Right renal pelvis (tissue), 4 donors: ENCODE measurements around the gene CDH13. TPM values are rescaled to one million over a fixed set of nuclear protein-coding genes. Genes with fewer than 3 reads are reported as not detected.

Source experiments
- DNase-seq, 4 donors: peaks; one replicate each; pipeline ENCODE4 v3.0.0-alpha.2; 2013; ENCODE audit warnings: low read depth in 4 of 4, low spot score in 3 of 4, missing footprints in 1 of 4
- polyA plus RNA-seq, 4 donors: library from polyadenylated mRNA; unstranded; fragments of 120-200 nt; gene quantifications; one replicate each; pipeline ENCODE4 v1.2.1, GENCODE V29; 2013; ENCODE audit not compliant: insufficient read length in 4 of 4

The CDH13 gene
- polyA plus RNA-seq, 4 donors = 10.1 to 16.5 (median 13.4) TPM

DNA sequence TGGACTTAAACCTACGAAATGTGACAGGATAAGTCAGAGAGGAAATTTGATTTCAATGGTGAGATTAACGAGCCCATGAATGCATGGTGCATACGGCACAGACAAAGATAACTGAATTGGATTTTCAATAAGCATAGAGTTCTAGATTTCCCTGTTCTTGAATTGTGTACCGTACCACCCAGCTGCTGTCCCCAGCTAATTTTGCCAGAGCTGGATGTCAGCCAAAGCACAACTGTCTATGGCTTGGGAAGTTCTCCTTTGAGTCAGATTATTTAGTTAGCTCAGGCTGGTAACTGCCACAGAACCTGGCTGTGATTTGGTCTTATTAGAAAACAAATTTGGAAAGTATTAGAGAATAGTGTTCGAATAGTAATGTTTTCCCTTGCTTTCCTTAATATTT lies 143.1 kb downstream of the CDH13 start:
- no peak for DNase-seq

DNA sequence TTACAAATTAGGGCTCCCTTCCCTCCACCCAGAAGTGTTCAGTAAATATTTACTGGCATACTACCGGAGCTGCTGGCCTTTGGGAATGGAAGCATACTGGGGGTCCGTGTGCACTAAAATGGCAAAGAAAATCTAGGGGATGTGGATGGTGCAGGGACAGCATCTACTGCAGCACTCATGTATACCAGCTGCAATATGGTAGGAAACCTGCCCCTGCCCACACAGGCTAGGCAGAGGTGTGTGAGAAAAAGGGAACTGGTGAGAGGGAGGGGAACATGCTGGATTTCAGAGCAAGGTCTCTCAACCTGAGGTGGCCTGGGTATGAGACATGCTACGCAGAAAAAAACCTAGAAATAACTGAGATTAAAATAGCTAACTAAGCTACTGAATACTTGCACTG lies 145.4 kb downstream of the CDH13 start:
- no peak for DNase-seq

DNA sequence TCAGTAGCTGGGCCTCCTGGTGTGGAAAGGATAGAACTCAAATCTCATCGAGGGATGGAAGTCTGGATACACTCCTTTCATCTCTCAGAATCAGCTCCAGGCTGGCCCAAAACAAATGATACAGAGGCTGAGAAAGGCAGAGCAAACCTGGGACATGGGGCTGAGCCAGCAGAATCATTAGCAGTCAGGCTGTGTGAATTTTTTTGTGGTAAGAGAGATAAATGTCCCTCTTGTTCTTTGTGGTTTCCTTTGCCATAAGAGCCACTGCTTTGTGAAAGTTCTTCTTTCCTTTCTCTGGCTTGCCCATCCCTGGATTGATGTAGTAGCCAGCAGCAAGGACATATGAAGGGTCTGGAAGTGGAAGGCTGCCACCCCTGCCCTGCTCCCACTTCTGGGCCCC lies 146.2 kb downstream of the CDH13 start:
- no peak for DNase-seq

DNA sequence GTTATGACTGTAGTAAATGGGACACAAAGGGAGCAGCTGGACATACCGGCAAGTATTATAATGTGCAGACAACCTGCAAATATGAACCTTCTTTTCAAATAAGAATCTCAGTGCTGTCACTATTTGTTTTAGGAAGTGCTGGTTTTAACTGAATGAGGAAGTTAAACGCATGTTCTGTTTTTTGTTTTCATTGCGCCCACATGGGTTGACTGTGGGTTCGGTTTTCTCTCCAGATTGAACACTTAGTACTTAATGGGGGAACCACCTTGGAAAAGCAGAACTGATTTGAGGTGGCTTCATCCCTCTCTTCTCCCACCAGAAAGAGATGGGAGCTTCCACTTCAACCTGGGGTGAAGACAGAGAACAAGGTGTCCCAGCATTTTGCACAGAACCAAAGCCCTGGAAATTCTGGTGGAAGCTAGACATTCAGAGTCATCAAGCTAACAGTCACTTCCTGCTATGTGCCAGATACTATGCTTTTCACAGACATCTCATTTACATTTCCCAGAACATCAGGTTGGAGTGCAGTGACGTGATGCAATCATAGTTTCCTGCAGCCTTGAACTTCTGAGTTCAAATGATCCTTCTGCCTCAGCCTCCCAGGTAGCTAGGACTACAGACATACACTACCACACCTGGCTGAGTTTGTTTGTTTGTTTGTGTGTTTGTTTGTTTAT lies 149.8 kb downstream of the CDH13 start:
- no peak for DNase-seq

DNA sequence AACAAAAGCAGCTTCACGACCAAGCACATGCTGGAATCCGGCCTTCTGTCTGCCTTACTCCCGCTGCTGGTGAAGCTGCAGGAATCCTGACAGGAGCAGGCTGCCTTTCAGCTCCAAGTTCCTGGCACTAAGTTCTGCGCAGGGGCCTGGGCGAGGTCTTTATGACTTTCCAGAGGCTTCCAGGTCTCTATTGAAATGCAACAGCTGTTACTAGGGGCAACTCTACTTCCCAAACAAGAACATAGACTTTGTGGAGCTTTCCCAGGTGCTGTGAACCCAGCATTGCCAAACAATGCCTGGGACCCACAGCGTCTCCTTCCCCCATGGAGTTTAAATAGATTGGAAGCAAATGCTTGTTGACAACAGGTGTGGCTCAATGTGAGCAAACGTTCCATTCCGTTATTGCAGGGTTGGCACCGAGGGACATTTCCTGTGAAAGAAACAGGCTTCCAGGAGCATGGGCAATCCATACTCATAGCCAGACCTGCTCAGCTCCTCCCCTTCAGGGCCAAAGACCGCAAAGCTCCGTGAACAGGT lies 156.0 kb downstream of the CDH13 start:
- DNase-seq = no peak

DNA sequence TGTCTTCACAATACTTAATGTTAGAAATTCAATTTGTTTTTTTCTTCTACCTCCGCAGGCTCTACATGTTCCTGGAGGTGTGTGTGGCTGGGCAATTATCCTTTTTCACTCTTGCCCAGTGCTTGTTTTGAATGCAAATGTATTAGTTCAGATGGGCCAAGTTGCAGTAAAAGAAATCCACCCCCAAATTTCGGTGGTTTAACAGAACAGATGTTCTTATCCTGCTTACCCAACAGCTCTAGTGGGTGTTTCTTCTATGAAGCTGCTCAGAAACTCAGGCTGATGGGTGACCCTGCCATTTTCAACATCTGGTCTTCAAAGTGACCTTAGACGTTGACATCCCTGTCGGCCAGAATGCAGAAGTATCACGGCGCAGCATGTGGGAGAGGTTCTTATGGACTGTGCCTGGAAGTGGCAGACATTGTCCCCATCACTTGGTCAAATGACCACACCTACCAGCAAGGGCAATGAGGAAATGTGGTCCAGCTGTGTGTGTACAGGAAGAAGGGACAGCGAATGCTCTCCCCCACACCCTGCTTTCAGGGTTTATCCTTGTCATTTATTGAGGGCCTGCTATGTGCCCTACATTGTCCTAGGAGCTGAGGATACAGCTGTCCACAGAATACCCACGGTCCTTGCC lies 157.3 kb downstream of the CDH13 start:
- no peak for DNase-seq

DNA sequence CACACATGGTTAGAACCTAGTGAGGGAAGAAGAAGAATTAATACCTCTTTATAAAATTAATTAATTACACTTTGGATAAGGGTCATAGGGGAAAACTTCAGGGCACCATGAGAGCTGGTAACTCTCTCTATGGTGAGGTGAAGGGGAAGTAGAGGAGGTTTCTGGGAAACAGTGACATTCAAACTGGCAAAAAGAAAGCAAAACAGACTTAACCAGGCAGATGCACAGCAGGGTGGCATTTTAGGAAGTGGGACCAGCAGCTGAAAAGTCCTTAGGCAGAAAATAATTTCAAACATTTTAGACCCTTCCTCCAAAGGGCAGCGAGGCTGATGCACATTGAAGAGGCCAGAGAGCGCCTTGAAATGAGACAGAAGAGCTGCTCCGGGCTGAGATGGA lies 157.8 kb downstream of the CDH13 start:
- DNase-seq = no peak

DNA sequence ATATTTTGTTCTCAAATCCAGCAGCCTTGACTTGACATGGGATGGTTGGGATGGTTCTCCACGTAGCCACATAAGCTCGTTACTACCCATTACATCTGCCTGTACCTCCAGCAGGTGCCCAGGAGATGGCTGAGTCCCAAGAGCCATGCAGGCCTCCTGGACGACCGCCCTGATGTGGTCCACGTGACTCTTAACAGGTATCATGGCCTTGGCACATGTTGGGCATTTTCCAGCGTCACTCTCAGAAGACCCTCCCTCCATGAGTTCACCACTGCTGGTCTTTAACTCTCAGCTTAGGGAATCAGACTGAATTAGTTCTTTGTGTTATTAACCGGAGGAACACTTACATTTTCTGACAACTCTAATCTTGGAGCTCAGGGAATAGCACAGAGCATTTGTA lies 161.5 kb downstream of the CDH13 start:
- no peak for DNase-seq

DNA sequence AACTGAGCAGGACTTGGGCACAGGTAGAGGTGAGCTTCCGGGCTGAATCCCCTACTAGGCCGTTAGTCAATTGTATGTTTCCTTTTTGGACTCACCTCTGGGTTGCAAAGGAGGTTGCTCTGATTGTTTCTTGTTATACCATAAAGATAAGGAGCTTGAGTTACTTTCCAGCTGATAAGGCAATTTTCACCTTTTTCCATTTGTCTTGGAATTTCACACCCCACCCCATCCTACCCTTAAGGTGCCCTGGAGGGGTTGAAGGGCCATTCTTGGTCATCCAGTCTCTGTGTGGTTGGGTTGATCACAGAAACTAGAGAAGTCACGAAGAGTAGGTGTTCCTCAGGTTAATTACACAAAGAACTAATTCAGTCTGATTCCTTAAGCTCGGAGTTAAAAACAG lies 162.2 kb downstream of the CDH13 start:
- no peak for DNase-seq

DNA sequence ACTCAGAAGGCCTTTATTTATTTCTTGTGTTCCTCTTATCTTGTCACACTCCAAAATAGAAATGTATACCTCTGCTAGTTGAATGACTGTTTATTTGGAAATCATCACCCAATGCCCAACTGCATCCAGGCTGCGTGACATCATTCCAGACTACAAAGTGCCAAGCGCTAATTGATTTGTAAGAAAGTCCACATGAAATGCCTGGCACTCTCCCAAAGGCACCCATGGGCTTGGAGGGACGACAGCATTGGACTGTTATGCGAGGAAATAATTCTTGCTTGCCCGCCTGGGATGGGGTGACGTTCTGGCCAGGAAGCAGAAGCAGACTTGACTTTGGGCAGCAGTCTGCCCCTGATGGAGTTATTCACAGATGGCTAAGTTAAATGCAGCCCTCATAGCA lies 165.9 kb downstream of the CDH13 start:
- DNase-seq = no peak

DNA sequence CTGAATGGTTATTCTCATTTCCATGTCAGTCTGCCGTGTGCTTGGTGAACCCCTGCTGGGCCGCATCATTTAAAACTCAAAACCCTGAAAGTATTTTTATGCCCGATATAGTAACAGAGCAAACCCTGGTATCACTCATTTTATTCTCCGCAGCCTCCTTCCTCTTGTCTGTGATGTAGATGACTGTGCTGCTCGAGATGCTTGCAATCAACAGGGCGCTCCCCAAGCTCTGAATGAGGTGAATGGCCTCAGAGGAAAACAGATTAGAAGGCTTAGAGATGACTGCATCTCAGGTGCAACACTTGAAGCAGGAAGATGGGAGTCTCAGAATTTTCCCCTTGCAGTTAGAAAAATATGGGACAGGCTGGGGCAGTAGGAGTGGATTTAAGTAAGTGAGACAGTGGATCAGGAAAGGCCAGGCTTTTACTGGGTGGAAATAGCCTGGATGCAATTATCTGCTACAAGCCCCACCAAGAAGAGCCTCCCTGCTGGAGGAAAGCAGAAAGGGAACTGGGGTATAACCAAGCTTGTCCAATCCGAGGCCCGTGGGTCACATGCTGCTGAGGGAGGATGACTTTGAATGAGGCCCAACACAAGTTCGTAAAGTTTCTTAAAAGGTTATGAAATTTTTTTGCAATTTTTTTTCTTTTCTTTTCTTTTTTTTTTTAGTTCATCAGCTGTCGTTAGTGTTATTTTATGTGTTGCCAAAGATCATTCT lies 166.9 kb downstream of the CDH13 start:
- DNase-seq = no peak

DNA sequence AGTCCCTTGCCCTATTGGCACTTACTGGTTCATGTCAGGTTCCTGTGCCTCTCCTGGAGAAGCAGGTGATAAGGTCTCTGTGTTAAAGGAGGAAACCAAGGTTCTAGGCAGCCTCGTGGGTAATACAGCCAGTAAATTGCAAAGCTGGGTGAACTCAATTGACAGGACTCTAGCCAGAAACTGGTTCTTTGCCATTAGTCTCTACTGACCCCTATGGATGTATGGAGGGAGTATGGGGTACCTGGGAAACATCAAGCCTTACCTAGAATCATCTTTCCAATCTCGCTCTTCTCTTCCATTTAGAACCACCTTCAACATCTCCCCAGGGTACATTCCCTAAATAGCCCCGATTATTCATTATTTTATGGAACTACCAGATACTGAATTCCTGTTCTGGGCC lies 169.3 kb downstream of the CDH13 start:
- DNase-seq = no peak

DNA sequence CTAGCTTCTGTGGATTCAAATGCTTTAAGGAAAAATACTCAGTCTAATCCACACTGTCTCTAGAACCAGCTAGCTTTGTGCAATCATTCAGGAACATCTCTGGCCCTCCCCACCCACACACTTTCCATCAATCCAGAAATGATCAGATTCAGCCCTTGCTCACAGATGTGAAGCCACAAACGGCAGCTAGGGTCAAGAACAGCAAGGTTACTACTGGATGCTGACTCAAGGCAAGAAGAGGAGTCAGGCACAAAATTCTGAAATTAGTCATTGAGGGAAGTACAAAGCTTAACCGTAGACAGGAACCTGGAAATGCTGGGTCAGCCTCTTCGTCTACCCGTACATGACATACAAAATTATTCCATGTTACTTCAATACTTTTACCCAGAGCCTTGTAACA lies 174.6 kb downstream of the CDH13 start:
- DNase-seq = no peak

DNA sequence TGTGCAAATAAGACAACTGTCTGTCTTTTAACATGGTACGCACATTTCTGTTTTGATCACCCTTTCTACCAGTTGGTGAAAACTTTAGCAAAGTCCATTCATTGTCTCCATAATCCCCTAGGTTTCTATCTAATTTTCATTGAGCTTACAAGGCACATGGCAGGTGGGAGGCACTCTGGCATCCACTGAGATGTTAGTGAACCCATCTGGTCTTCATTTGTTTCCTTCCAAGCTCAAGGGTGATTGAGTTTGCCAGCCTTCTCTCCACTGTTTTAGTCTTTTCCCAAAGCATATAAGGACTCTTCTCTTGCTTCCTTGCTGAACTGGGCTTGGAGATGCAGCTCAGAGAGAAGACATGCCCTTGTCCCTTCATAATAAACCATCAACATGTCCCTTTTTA lies 179.1 kb downstream of the CDH13 start:
- no peak for DNase-seq

DNA sequence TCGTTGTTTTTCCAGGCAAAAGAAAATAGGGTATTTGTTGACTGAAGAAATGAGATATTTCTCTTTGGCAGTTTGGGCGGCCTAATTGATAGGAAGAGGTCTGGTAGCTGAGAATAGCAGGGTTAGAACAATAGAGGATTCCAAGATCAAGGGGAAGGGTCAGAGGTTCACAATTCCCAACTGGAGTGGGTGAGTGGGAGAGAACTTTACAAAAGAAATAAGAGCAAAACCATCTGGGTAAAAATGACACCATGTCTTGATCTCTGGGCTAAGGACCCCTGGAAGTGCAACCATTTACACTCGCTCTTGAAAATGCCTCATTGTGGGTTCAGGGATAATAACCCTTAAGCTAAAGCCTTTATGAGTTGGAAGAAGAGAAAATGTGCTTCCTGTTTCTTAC lies 180.5 kb downstream of the CDH13 start:
- DNase-seq = peak; percentile 38 to 68 (median 48)

DNA sequence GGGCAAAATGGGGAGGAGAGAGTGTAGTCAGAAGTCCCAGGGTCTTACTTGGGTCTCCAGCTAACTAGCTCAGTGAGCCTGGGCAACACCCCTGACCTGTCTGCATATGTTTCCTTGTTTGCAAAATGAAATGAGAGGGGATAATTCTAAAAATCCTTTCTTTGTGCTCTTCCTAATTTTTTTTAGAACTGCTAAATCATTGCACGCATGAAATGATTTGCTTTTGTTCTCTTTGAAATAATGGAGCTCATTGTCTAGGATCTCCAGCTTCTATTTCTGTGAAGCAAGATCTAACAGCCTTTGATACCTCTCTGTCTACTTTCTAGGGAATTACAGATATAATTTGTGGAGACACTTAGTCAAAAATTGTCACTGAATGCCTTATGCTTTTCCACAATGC lies 181.3 kb downstream of the CDH13 start:
- DNase-seq = no peak

DNA sequence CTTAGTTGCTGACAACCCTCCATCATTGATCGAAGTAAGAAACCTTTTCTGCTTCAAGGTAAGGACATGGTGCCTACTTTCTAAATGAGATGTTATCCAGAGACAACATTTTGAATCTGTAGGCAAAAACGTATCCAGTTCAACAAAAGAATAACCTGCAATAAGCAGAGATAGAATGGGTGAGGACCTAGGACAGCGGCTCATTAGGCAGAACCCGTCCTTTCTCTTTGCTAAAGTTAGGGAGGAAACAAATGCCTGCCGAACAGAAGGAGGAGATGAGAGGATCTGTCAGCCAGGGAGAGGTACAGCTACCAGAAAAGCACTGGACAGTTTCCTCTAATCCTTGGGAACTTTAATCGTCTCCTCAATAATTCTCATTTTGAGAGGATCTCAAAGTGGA lies 183.3 kb downstream of the CDH13 start:
- no peak for DNase-seq

DNA sequence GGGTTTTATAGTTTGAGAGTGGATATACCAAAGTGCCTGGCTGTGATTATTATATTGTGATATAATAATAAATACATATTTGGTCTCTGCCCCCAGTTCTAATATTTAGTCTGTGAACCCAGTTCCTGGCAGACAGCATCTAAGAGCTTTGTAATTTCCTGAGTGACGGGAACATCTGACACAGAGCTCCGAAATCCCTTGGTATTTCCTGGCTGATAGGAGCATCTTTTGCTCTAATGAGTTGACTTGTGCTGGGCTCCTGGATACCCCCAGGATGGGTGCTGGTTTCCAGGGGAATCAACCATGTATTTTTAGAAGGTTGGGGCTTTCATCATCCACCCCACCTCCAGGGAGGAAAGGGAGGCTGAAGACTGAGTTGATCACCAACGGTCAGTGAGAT lies 187.3 kb downstream of the CDH13 start:
- no peak for DNase-seq

DNA sequence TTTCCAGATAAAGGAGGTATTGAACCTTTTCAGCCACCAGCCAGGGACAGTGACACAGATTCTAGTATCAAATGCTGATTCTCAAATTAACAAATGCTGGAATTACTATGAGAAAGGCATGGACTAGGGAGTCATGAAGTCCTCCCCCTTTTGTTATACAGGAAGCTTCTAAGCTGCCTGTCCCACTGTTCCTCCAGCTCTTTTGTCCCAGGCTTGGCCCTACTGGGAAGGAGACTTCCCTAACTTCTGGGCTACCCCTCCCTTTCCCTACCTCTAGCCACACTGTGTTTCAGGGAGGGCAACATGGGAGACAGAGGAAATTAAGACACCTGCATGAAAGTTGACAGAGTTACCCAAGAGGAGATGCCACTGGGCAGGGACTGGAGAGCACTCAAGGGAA lies 192.5 kb downstream of the CDH13 start:
- no peak for DNase-seq

DNA sequence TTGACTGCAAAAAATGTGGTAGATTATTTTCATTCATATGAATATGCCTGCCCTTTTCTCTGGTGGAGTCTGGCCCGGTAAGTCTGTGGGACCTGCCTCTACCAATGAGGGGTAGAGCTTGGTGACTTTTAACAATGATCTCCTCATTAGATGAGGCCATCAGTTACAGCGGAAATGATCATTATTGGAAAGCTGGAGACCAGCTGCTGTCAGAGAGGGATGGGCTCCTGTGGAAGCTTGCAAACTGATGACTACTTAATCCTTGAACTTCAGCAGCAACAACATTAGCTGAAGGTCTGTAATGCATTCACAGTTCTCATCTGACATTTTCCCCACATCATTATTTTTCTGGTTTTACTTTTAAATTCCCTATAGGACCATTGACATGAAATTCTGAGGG lies 194.1 kb downstream of the CDH13 start:
- no peak for DNase-seq

DNA sequence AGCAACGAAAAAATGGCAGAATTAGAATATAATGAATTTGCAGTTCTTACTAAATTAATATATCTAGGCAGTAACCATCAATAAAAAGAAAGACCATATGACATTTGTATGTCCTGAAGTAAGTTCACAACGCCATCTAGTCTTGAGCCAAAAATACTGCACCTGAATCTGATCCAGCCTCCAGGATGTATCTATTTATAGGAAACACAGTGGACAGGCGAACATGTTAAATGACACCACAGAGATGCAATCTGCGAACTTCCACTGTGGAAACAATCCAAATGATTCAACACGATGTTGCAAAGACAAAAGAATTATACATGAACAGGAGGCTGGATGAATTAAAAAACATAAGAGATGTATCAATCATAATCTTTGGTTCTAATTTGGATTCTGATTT lies 197.6 kb downstream of the CDH13 start:
- no peak for DNase-seq

DNA sequence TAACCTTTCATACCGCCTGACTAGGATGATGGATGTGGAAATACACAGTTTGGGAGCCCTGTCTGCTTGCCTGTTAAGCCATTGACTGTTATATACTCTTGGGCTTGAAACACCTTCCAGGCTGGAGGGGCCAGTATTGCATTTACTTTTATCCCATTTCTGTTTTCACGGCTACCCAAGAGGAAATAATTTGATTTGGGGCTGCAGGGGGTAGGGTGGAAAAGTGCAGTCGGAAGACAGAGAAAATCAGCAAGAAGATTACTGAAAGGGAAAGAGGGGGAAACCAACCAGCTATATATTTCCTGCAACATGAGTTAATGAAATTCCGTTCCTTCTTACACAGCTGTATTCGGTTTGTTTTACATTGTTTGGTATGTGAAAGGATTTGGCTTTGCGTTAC lies 202.5 kb downstream of the CDH13 start:
- DNase-seq = no peak
